Superior temporal gyrus (tissue), 1 donor: ENCODE results near the gene RPL28.

Experiments used
- DNase-seq: peaks from one replicate; pipeline ENCODE4 v3.0.0-alpha.2; 2016; ENCODE audit errors: extremely low spot score

Gene RPL28

GRCh38 chr19:55353356-55353802 lies 32.4 kb upstream of the RPL28 start:
- DNase-seq = no peak

- DNase-seq = no peak
Observed at GRCh38 chr19:55353803-55354697, 31.7 kb upstream of the RPL28 start.

DNA sequence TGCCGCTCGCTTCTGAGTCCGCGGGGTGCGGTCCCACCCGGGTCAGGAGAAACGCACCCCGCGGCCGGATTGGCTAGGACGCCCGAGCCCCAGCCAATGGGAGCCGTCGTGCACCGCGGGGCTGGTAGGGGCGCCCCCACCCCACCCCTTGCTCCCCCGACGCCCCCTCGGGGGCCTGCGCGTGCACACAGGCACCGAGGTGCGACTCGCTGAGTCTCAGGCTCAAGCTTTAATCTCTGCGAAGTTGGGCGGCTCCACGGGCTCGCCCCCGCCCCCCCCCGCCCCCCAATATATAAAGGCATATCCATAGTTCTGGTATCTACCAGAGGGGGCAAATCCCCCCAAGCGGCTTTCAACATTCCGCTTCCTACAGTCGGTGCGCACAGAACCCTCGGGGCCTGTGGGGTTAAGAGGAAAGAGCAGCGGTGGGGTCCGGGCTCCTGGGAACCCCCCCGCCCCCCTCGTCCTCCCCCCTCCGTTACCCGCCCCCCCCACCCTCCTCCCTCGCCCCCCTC lies 31.0 kb upstream of the RPL28 start, which contains the start of gene COX6B2:
COX6B2 (minus strand) TSS at position 22 of the 515 bp plus-strand sequence. CDS start 198 bp downstream, outside the sequence.
- DNase-seq = no peak

DNA sequence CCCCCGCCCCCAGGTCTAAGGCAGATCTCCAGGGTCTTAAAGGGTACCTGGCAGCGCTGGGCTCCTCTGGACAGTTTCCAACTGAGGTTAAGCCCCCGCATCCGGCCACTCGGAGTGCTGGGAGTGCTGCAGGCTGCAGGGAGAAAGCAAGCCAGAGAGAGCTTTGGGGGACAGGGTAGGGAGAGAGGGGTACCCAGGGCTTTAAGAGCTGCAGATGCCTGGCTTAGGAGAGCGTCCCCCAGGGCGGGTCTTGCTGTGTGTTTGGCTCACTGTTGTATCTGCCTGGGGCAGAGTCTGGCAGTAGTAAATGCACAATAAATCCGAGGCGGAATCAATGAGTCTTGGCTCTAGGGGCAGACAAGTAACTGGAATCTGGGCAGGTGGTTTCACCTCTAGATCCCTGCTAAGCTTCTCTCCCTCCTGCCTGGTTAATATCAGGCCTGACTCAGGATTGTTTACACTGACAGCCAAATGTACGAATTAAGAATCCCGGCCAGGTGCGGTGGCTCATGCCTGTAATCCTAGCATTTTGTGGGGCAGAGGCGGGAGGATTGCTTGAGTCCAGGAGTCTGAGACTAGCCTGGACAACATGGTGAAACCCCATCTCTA lies 30.4 kb upstream of the RPL28 start:
- no peak for DNase-seq

- no peak for DNase-seq
Observed at GRCh38 chr19:55358493-55358892, 27.2 kb upstream of the RPL28 start.

DNA sequence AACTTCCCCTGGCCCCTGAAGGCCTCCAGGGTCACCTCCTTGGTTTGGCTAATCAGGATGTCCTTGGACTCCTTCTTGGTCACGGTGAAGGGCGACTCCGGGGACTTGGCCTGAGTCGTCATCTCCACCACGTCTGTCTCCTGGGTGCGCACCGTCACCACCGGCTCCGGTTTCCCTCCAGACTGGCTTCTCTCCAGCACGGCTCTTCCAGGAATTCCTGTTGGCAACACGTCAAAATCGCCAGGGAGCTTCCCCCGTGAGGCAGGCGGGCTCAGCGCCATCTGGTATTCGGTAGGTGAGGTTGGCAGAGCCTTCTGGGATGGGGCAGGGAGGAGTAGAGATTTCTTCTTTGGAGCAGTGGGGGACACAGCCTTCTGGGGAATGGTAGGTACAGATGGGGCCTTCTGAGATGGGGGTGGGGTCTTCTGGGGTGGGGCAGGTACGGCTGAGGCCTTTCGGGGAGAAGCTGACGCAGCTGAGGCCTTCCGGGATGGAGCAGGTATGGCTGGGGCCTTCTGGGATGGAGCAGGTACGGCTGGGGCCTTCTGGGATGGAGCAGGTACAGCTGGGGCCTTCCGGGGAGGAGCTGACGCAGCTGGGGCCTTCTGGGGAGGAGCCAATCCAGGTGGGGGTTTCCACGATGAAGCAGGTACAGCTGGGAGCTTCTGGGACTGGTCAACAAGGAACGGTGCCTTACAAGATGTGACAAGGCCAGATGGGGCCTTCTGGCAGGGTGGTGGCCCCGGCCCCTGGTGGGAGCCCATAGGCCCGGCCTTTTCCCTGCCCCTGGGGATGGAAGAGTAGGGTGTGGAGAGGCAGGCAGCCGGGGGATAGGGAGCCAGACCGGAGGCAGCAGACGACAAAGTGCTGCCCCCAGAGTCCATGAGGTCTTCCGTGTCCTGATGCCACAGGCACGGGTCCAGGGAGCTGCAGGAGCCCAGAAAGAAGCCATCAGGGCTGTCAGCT lies 26.5 kb upstream of the RPL28 start:
- DNase-seq = no peak

- no peak for DNase-seq
Observed at GRCh38 chr19:55360902-55361301, 24.8 kb upstream of the RPL28 start.

DNA sequence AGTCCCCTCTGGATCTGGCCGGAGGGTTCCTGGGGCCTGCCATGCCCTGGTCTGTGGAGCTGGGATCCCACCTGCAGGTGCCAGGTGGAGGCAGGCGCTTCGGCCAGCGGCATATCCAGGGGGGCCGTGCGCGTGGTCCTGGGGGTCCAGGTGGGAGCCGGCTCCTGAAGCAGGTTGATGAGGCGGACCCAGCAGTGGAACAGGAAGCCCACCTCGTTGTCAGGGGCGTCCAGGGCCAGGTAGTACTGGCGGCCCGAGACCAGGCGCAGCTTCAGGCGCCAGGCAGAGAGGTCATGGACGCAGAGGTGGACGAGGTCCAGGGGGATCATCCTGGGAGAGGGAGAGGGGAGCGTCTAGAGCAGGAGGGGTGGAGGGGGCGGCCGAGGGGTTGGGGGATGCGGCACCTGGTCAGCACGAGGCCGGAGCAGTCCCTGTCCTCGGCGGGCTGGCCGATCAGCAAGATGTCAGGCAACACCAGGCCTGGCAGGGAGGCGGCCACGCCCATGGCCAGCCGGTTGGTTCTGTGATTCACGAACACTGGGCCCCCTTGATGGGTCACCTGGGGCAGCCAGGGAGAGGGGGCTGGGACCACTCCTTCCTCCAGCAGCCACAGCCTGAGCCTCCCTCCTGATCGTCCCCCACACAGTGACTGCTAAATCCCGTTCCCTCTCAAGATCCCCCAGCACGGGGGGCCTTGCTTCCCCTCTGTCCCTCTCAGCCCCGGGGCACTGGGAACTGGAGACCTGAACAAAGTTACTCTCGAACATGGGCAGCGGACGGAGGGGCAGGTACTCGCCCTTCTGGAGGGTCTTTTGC lies 23.4 kb upstream of the RPL28 start:
- no peak for DNase-seq

GRCh38 chr19:55362990-55363716 lies 22.6 kb upstream of the RPL28 start, which contains the start of gene GARIN5B:
Gene GARIN5B (minus strand): TSS chr19:55363260. CDS start chr19:55363066, 194 bp downstream.
- no peak for DNase-seq

- no peak for DNase-seq
Observed at GRCh38 chr19:55365245-55365644, 20.5 kb upstream of the RPL28 start.

DNA sequence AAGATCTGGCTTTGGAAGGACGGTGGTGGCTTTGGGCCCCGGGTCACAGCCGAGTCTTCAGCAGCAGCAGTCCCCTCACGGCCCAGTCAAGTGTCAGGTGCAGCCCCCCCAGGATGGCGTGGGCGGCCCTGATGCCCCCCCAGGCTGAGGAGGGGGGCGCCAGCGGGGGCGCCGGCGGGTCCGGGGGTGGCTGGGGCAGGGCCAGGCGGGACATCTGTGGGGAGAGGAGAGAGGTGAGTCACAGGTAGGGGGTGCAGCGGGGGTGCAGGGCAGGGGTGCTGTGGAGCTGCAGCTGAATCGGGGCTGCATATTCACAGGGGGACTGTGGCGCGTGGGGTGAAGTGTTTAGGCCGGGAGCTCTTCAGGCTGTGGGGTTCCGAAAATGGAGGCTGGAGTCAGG lies 19.8 kb upstream of the RPL28 start:
- DNase-seq = no peak

DNA sequence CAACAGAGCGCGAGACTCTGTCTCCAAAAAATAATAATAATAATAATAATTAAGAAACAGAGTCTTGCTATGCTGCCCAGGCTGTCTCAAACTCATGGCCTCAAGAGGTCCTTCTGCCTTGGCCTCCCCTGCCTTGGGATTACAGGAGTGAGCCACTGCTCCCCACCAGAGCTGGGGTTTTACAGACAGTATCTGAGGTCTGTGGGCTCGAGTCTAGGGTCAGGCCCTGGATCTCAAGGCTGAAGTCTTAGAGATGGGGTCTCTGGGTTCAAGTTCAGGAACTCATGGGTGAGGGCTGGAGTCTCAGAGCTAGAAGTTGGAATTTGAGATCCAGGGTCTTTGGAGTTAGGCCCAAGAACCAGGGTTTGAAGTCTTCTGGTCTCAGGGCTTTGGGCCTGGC lies 18.9 kb upstream of the RPL28 start:
- no peak for DNase-seq

- no peak for DNase-seq
Observed at GRCh38 chr19:55368106-55368505, 17.6 kb upstream of the RPL28 start.

GRCh38 chr19:55368701-55369563 lies 16.8 kb upstream of the RPL28 start:
- DNase-seq = no peak

- DNase-seq = no peak
Observed at GRCh38 chr19:55369653-55370304, 16.0 kb upstream of the RPL28 start.

- no peak for DNase-seq
Observed at GRCh38 chr19:55370305-55370988, 15.3 kb upstream of the RPL28 start, which contains the start of gene IL11. Gene IL11 (minus strand): TSS chr19:55370463. CDS start chr19:55370310, 153 bp downstream.

DNA sequence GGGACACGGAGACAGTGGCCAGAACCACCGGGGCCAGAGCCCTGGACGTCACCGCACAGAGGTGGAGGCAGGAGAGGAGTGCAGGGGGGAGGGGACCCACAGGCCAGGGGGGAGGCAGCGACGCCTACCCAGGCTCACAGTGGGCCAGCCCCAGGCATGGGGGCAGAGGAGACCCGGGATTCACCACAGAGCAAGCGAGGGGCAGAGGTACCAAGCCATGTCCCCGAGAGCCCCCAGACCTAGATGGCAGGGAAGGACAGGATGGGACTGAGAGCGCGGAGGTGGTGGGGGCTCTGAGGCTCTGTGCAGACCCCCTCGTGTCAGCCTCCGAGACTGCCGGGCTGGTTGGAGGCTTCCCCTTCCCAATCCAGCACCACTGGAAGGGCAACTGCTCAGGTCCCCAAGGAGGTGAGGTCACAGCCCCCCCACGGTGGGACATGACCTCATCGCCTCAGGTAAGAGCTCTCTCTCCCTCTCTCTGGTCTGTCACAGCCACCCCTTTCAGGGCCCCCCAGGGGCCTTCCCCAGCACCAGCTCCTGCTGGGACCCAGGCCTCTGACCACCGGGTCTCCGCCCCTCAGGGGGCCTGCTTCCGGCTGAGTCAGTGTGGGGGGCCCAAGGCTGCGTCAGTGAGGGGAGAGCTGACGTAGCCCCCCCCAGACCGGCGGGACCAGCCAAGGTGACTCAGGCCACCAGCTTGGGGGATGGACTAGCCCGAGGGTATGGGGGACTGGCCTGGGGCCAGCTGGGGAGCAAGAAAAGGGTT lies 13.2 kb upstream of the RPL28 start:
- no peak for DNase-seq
